Left renal pelvis (tissue), 4 donors: ENCODE data around the gene ARHGAP23. TPM values are rescaled to one million over a fixed set of nuclear protein-coding genes. Genes with fewer than 3 reads are reported as not detected.

Source experiments
- DNase-seq, 4 donors: peaks; one replicate each; pipeline ENCODE4 v3.0.0-alpha.2; 2013; ENCODE audit warnings: low read depth in 4 of 4, low spot score in 3 of 4
- polyA plus RNA-seq, 4 donors: library from polyadenylated mRNA; unstranded; fragments of 120-200 nt; gene quantifications; one replicate each; pipeline ENCODE4 v1.2.1, GENCODE V29; 2013; ENCODE audit not compliant: insufficient read length in 4 of 4

The ARHGAP23 gene
- polyA plus RNA-seq, 4 donors, result 43.2 to 62.7 (median 57.1) TPM

- no peak for DNase-seq
Measured at GRCh38 chr17:38440614-38441397, 12.5 kb downstream of the ARHGAP23 start.

- DNase-seq, result no peak
Measured at GRCh38 chr17:38441429-38442061, 13.3 kb downstream of the ARHGAP23 start.

GRCh38 chr17:38442548-38442947 is 14.3 kb downstream of the ARHGAP23 start:
- no peak for DNase-seq

DNA sequence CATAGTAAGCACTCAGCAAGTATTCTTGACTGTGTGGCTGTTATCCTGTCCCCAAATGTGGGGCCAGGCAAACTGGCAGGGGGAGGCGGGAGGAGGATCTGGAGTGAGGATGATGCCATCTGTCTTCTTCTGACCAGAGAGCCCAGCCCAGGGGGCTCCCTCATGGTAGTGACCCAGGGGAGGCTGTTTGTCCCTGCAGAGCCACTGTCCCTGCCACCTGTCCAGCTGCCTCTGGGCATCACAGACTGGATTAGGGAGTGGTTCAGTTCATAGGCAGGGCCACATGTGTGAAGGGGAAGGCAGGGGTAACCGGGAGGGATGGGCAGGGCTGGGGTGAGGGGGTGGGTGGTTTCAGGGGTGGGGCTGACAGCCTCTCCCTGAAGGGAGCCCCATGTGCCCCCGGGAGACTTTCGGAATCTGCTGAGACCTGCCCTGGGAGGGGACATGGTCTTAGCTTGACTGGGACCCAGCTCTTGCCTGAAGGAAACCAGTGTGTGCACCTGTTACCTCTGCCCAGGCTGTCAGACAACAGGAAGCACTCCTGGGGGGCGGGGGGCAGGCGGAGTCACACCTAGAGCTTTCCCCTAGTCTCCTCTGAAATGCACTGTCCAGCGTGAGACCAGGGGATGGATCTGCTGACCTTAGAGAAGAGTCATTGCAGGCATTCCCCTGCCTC is 15.2 kb downstream of the ARHGAP23 start:
- DNase-seq, result no peak

DNA sequence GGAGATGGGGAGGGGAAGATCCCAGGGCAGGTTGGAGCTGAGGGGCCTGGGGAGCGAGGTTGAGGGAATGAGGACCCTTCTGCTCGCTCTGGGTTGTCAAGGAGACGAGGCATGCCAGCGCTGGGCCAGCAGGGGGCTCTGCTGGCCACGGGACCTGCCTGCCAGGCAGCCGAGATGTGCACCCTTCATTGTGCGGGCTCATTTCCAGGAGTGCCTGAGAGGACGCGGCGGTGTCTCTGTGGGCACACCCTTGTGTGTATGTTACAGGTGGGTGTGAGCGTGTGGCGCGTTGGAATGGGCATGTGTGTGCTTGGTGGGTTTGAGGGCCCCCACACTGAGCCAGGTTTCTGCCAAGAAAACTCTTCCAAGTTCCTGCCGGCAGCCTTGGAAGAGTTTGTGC is 15.9 kb downstream of the ARHGAP23 start:
- DNase-seq, result no peak

GRCh38 chr17:38447502-38448085 is 19.3 kb downstream of the ARHGAP23 start:
- DNase-seq, result no peak

- no peak for DNase-seq
Measured at GRCh38 chr17:38448208-38448771, 20.0 kb downstream of the ARHGAP23 start.

DNA sequence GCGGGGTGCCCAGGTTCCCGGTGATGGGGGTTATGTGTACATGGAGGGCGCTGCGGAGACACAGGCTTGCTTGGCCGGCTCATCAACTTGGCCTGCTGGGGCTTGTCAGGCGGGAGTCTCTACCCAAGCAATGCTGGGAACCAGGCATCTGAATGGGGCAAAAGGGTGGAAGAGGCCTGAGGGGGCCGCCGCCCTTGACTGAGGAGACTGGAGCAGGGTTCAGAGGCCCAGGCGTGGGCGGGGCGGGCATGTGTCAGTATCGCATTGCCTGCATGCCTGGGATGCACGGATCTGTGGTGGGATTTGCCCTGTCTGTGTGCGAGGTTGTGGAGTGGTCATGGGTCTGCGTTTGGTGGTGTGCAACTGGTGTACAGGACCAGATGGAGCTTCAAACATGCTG is 21.1 kb downstream of the ARHGAP23 start:
- DNase-seq, result peak in 1 of 4 donors; percentile 65

DNA sequence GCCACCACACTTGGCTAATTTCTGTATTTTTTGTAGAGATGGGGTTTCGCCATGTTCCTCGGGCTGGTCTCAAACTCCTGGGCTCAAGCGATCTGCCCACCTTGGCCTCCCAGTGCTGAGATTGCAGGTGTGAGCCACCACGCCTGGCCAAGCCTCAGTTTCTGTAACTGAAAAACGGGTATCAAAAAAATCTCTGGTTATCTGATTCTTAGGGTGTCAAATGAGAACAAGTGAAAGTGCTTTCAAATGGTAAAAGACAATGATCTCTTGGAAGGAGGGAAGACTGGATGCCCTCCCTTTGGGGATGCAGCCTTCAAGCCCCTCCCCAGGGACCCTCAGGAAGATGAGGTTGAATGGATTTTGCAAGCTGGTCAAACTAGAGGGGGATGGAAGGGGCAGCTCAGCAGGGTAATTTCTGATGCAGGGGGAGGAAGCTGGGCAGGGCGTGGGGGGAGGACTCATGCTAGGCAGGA is 22.3 kb downstream of the ARHGAP23 start:
- no peak for DNase-seq

- DNase-seq, result peak in 1 of 4 donors; percentile 55
Measured at GRCh38 chr17:38451030-38451839, 23.0 kb downstream of the ARHGAP23 start.

- DNase-seq, result peak in 1 of 4 donors; percentile 65
Measured at GRCh38 chr17:38451840-38452529, 23.7 kb downstream of the ARHGAP23 start.

DNA sequence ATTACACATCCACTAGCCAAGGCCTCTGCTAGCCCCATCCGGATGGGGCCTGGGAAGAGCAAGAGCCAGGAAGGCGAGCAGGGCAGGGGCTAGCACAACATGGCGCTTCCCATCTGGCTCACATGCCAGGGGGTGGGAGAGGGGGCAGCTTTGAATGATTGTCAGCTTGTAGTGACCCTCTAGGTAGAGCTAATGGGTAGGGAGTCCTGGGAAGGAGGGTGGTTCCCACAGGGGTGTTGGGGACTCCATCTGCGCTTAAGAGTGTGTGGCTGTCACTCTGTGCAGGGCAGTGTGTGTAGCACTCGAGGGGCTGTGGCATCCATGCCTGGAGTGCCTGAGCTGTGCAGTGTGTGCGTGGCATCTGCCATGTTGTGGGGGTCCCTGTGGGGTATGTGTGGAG is 24.5 kb downstream of the ARHGAP23 start:
- no peak for DNase-seq

- DNase-seq, result no peak
Measured at GRCh38 chr17:38453951-38454421, 25.7 kb downstream of the ARHGAP23 start.

GRCh38 chr17:38454532-38454931 is 26.3 kb downstream of the ARHGAP23 start:
- DNase-seq, result no peak

DNA sequence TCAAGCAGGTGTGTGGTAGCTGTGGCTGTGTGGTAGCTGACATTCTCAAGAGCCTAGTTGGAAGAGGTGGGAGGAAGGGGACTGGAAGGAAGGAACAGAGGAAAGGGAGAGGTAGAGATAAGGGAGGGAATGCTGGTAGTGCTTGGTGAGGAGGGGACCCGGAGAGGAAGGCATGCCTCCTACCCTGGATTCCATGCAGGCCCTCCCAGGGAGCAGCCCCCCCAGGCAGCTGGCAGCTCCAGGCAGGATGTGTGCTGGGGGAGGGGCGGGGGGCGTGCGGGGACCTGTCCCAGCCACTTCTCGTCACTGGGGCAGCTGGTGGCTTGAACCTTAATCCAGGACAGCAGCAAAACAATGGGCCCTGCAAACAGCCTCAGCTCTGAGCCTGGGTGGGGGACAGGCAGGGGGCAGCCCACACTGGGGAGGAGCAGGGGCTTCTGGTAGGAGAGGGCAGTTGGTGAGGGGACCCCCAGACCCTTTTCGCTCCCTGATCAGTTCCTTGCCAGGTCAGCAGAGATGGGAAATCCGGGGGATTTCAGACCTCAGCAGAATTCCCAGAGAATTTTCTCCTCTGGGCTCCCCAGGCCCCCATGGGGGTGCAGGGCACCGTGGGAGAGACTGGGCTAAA is 27.1 kb downstream of the ARHGAP23 start:
- no peak for DNase-seq

DNA sequence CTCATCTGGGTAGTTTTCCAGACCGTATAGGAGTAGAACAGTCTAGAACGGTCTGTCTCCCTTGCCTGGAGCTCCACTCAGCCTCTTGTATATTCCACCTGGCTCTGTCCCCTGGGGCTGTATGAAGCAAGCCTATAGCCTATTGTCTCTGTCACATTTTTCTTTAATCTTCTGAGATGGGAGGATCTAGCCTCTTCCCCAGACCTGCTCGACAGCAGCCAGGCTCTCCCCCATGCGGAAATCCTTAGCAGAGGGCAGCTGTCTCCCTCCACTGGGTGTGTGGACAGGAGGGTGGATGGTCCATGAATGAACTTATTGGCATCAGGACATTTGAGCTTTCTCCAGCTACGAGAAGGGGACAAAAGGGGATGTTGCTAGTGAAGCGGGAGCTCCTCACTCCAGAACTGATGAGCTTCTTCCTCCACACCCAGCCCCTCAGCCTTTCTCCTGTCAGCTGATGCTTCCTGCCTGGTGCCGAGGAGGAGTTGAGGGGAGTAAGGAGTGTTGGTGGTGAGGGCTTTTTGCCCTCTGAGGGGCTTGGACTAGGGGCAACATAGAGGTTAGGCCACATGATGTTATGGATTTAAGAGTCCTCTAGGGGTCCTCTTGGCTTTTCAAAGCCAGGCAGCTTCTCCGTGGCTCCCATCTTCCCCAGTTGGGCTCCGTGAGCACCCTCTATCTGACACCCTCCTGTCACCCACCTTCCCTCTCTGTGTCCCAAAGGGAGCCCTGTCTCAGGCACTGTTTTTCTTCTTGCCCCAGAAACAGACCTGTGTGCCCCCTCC is 28.0 kb downstream of the ARHGAP23 start:
- no peak for DNase-seq

GRCh38 chr17:38457577-38458371 is 29.5 kb downstream of the ARHGAP23 start:
- DNase-seq, result no peak
